GM23248 (cell line): ENCODE results near the gene GADD45B.

Source experiments
- EZH2 ChIP-seq: fragments of 200-600 bp; sonication (generic); IDR thresholded peaks from 2 replicates; pipeline ENCODE4 v1.6.1; 2018; ENCODE audit warnings: antibody characterized with exemption, mild to moderate bottlenecking; ENCODE audit not compliant: insufficient read depth, poor library complexity, severe bottlenecking
- EZH2phosphoT487 ChIP-seq: fragments of 200-600 bp; sonication (generic); IDR thresholded peaks from 2 replicates; pipeline ENCODE4 v1.6.1; 2018; ENCODE audit warnings: antibody characterized with exemption, moderate library complexity, mild to moderate bottlenecking, low read depth; ENCODE audit not compliant: insufficient read depth

- TF ChIP-seq EZH2 (no peak), EZH2phosphoT487 (no peak)
Observed at GRCh38 chr19:2495130-2495641, 19.3 kb downstream of the GADD45B start.
